Erythroblast (primary cell): ENCODE data around the gene SLC25A38.

Source experiments
- GATA1 ChIP-seq: IDR thresholded peaks from 2 replicates; pipeline ENCODE4 v1.6.1; 2011; ENCODE audit warnings: low read depth, mild to moderate bottlenecking, control low read depth, low read length, moderate library complexity
- POLR2A ChIP-seq: IDR thresholded peaks from 2 replicates; pipeline ENCODE4 v1.6.1; 2011; ENCODE audit warnings: mild to moderate bottlenecking, low read length

- TF ChIP-seq POLR2A = no peak
- no peak for TF ChIP-seq GATA1
Observed at GRCh38 chr3:39388153-39388552, 5.0 kb downstream of the SLC25A38 start.
